ENCODE measurements around the gene MBD5.

GRCh38 chr2:148360662-148361061, 339.8 kb downstream of the MBD5 start:
- TF ChIP-seq CTCF (IDR thresholded peaks at IDR 0.05) = no peak
- TF ChIP-seq POLR2A (IDR thresholded peaks at IDR 0.05) = no peak

Data from thyroid gland (tissue), 4 donors.